Right ventricle myocardium inferior (tissue), 1 donor: ENCODE data around the gene STX1B. TPM values are rescaled to one million over a fixed set of nuclear protein-coding genes. Genes with fewer than 3 reads are reported as not detected.
"Not testable (repeated sequence)": the region's sequence is repeated elsewhere in the genome, so short reads cannot be mapped to it uniquely, and the experiment has no call there.

Source experiments
- ATAC-seq: fragments of 200-7000 bp; cut with Tn5 transposase; one replicate; pipeline ENCODE4 v1.9.1; 2020; ENCODE audit warnings: mild to moderate bottlenecking, moderate library complexity
- DNase-seq: peaks from one replicate; pipeline ENCODE4 v3.0.0; 2021; ENCODE audit errors: missing footprints
- intact Hi-C: fragments of 100-400 bp; cut with DNase I; formaldehyde crosslinking; loops from one replicate; pipeline ENCODE4 v1.11.0; 2022
- total RNA-seq: library from RNA; stranded (reverse); fragmentation: NEBNext Ultra II Directional; extraction: Animal tissue kit (Norgen Biotek cat#: 25700); gene quantifications from one replicate; pipeline ENCODE4 v1.2.1, GENCODE V29; 2021
- donor health status: DM: no; HTN: yes; CAD: no; lungs with severe emphysema.

The STX1B gene
- total RNA-seq, 1 donor from 2014 or later: 0.41 TPM

- no peak for ATAC-seq
- intact Hi-C loops: no loop called here
These were observed 10.1 kb upstream of the STX1B start for GRCh38 chr16:31020536-31020935.

GRCh38 chr16:31017756-31018155 is 7.3 kb upstream of the STX1B start:
- DNase-seq, ATAC-seq, intact Hi-C loops: not testable (repeated sequence)

More at GRCh38 chr16:31020536-31020935, 10.1 kb upstream of the STX1B start:
- DNase-seq: no peak

GRCh38 chr16:31016018-31016417 is 5.6 kb upstream of the STX1B start:
- DNase-seq (no peak), ATAC-seq (no peak)
- intact Hi-C loops: no loop called here

GRCh38 chr16:31013292-31013691 is 2.9 kb upstream of the STX1B start:
- intact Hi-C loops, DNase-seq, ATAC-seq: not testable (repeated sequence)

GRCh38 chr16:31011815-31012214 is 1.4 kb upstream of the STX1B start:
- intact Hi-C loops: not testable (repeated sequence)

GRCh38 chr16:31009894-31010584 is 399 bp downstream of the STX1B start:
- DNase-seq (no peak), ATAC-seq (no peak)
- intact Hi-C loops: no loop called here

More at GRCh38 chr16:31011815-31012214, 1.4 kb upstream of the STX1B start:
- ATAC-seq, DNase-seq: not testable (repeated sequence)

- DNase-seq (no peak), ATAC-seq (no peak)
- intact Hi-C loops: no loop called here
These were observed 1.3 kb downstream of the STX1B start for GRCh38 chr16:31009120-31009519.

GRCh38 chr16:31008551-31008950 is 1.9 kb downstream of the STX1B start:
- intact Hi-C loops: no loop called here
- ATAC-seq: no peak
- DNase-seq: no peak

GRCh38 chr16:31008149-31008548 is 2.3 kb downstream of the STX1B start:
- no peak for ATAC-seq
- no peak for DNase-seq
- intact Hi-C loops: no loop called here

GRCh38 chr16:31007684-31008083 is 2.8 kb downstream of the STX1B start:
- DNase-seq (no peak), ATAC-seq (no peak)
- intact Hi-C loops: no loop called here

GRCh38 chr16:31006589-31006988 is 3.8 kb downstream of the STX1B start:
- ATAC-seq (no peak), DNase-seq (no peak)
- intact Hi-C loops: no loop called here

- ATAC-seq: no peak
- DNase-seq: no peak
- intact Hi-C loops: no loop called here
These were observed 4.4 kb downstream of the STX1B start for GRCh38 chr16:31006086-31006385.

- intact Hi-C loops: no loop called here
- no peak for DNase-seq
- ATAC-seq: no peak
These were observed 4.9 kb downstream of the STX1B start for GRCh38 chr16:31005350-31006085.

- DNase-seq: no peak
- intact Hi-C loops: no loop called here
These were observed 5.8 kb downstream of the STX1B start for GRCh38 chr16:31004658-31005057.

GRCh38 chr16:31003744-31004143 is 6.7 kb downstream of the STX1B start:
- DNase-seq: no peak
- ATAC-seq: no peak
- intact Hi-C loops: no loop called here

More at GRCh38 chr16:31004658-31005057, 5.8 kb downstream of the STX1B start:
- ATAC-seq: no peak

GRCh38 chr16:31002862-31003341 is 7.5 kb downstream of the STX1B start:
- no peak for ATAC-seq
- no peak for DNase-seq
- intact Hi-C loops: no loop called here

GRCh38 chr16:31002250-31002700 is 8.2 kb downstream of the STX1B start:
- DNase-seq (no peak), ATAC-seq (no peak)
- intact Hi-C loops: no loop called here

GRCh38 chr16:31001507-31002249 is 8.8 kb downstream of the STX1B start:
- intact Hi-C loops: no loop called here
- ATAC-seq (no peak), DNase-seq (no peak)

- no peak for DNase-seq
- no peak for ATAC-seq
- intact Hi-C loops: no loop called here
These were observed 9.6 kb downstream of the STX1B start for GRCh38 chr16:31000671-31001382.
